HUES64 (cell line): ENCODE data around the gene C1RL.
A peak's percentile ranks its signal among the peaks of the same experiment; 100 is the strongest.

ENCODE experiments used
- H3K27ac ChIP-seq: 2 replicates; pipeline ENCODE4 v1.7.0; 2013; ENCODE audit warnings: low read depth, low read length, inconsistent platforms
- H3K27me3 ChIP-seq: 2 replicates; pipeline ENCODE4 v1.6.1; 2013; ENCODE audit warnings: mild to moderate bottlenecking, low read length; ENCODE audit not compliant: insufficient read depth
- H3K36me3 ChIP-seq: 2 replicates; pipeline ENCODE4 v1.6.1; 2013; ENCODE audit warnings: mild to moderate bottlenecking, low read length; ENCODE audit not compliant: insufficient read depth
- H3K4me1 ChIP-seq: 2 replicates; pipeline ENCODE4 v1.6.1; 2013; ENCODE audit warnings: mild to moderate bottlenecking, low read length, moderate library complexity; ENCODE audit not compliant: insufficient read depth
- H3K4me3 ChIP-seq: 2 replicates; pipeline ENCODE4 v1.5.1; 2013; ENCODE audit warnings: mild to moderate bottlenecking, low read length, moderate library complexity
- H3K9ac ChIP-seq: 2 replicates; pipeline ENCODE4 v1.6.1; 2013; ENCODE audit warnings: mild to moderate bottlenecking, low read depth, low read length
- H3K9me3 ChIP-seq: 2 replicates; pipeline ENCODE4 v1.6.1; 2013; ENCODE audit warnings: low read depth, low read length; ENCODE audit not compliant: insufficient read depth
- WGBS: fragments of 150-250, 120-280 bp; methylation state at CpG from one replicate; pipeline ENCODE4 v1.1.7; 2013; ENCODE audit warnings: missing lambda C conversion rate; 5-methylcytosine and 5-hydroxymethylcytosine counted together

Gene C1RL

GRCh38 chr12:7136071-7136470 lies 27.1 kb upstream of the C1RL start:
- Histone ChIP-seq H3K9ac (no peak overlapping the region), H3K4me1 (no peaks in the 10 kb centered on the region), H3K4me3 (no peak overlapping the region), H3K27me3 (no peaks in the 10 kb centered on the region), H3K36me3 (peaks cover 43% of the 10 kb centered on the region), H3K27ac (no peak overlapping the region), H3K9me3 (no peaks in the 10 kb centered on the region)
- WGBS, result 92% methylated on average over 7 of the region's 7 CpGs

- no peak overlapping the region for H3K9ac ChIP-seq
- no peak overlapping the region for H3K4me3 ChIP-seq
- H3K9me3 ChIP-seq, result no peaks in the 10 kb centered on the region
- no peaks in the 10 kb centered on the region for H3K4me1 ChIP-seq
- H3K27ac ChIP-seq, result no peak overlapping the region
- peaks cover 43% of the 10 kb centered on the region for H3K36me3 ChIP-seq
- 91% methylated on average over 12 of the region's 12 CpGs for WGBS
- H3K27me3 ChIP-seq, result peaks cover 5% of the 10 kb centered on the region
These were observed 25.6 kb upstream of the C1RL start for GRCh38 chr12:7134396-7135166.

- no peak overlapping the region for H3K9ac ChIP-seq
- peaks cover 13% of the 10 kb centered on the region for H3K27me3 ChIP-seq
- peaks cover 26% of the 10 kb centered on the region for H3K36me3 ChIP-seq
- no peaks in the 10 kb centered on the region for H3K9me3 ChIP-seq
- 33% methylated on average over 7 of the region's 7 CpGs for WGBS
- peaks cover 12% of the 10 kb centered on the region for H3K4me1 ChIP-seq
- H3K27ac ChIP-seq, result no peak overlapping the region
- peak overlapping the region; percentile 80 for H3K4me3 ChIP-seq
These were observed 22.5 kb upstream of the C1RL start for GRCh38 chr12:7131502-7131866.

- WGBS, result under 1% methylated on average over 27 of the region's 32 CpGs
- H3K27me3 ChIP-seq, result peaks cover 13% of the 10 kb centered on the region
- H3K36me3 ChIP-seq, result peaks cover 20% of the 10 kb centered on the region
- H3K4me3 ChIP-seq, result peak overlapping the region; percentile 80
- no peak overlapping the region for H3K9ac ChIP-seq
- no peak overlapping the region for H3K27ac ChIP-seq
- peaks cover 12% of the 10 kb centered on the region for H3K4me1 ChIP-seq
- no peaks in the 10 kb centered on the region for H3K9me3 ChIP-seq
These were observed 21.9 kb upstream of the C1RL start for GRCh38 chr12:7130701-7131501.

- H3K36me3 ChIP-seq, result peaks cover 12% of the 10 kb centered on the region; the same call in 1 of the 2 replicates
- H3K27ac ChIP-seq, result 0 out of 2 replicates have a peak within 1 kb of the TSS, but pooled peaks have one; percentile 31
- H3K9me3 ChIP-seq, result no peaks in the 10 kb centered on the region
- H3K4me1 ChIP-seq, result peaks cover 12% of the 10 kb centered on the region
- peak within 1 kb of the TSS; percentile 80 for H3K4me3 ChIP-seq
- peak within 1 kb of the TSS; percentile 64 for H3K9ac ChIP-seq
- H3K27me3 ChIP-seq, result peaks cover 13% of the 10 kb centered on the region
- under 1% methylated on average over 38 of the region's 40 CpGs for WGBS
These were observed 21.1 kb upstream of the C1RL start, which contains the start of gene CLSTN3 for GRCh38 chr12:7129872-7130691. Gene CLSTN3, plus strand, starts transcription at chr12:7130371. Its CDS starts 278 bp downstream, at chr12:7130649.

- peak overlapping the region; percentile 80 for H3K4me3 ChIP-seq
- H3K9me3 ChIP-seq, result no peaks in the 10 kb centered on the region
- peaks cover 13% of the 10 kb centered on the region for H3K27me3 ChIP-seq
- peak overlapping the region; percentile 64 for H3K9ac ChIP-seq
- peaks cover 12% of the 10 kb centered on the region for H3K4me1 ChIP-seq
- 11% methylated on average over 17 of the region's 19 CpGs for WGBS
- no peak overlapping the region for H3K27ac ChIP-seq
- peaks cover 7% of the 10 kb centered on the region; the same call in 1 of the 2 replicates for H3K36me3 ChIP-seq
These were observed 20.4 kb upstream of the C1RL start for GRCh38 chr12:7129287-7129871.

GRCh38 chr12:7128681-7129286 lies 19.8 kb upstream of the C1RL start, which contains the start of gene RBP5:
Gene RBP5, minus strand, starts transcription at chr12:7128889. Its CDS starts 114 bp downstream, at chr12:7128775.
- peak within 1 kb of the TSS; percentile 80 for H3K4me3 ChIP-seq

GRCh38 chr12:7127916-7128626 lies 19.1 kb upstream of the C1RL start:
- Histone ChIP-seq H3K4me1 (peaks cover 15% of the 10 kb centered on the region), H3K27me3 (peaks cover 13% of the 10 kb centered on the region), H3K9ac (no peak overlapping the region), H3K27ac (no peak overlapping the region), H3K9me3 (no peaks in the 10 kb centered on the region), H3K4me3 (no peak overlapping the region), H3K36me3 (no peaks in the 10 kb centered on the region)
- 88% methylated on average over 17 of the region's 17 CpGs for WGBS

More at GRCh38 chr12:7128681-7129286, 19.8 kb upstream of the C1RL start, which contains the start of gene RBP5:
- peaks cover 12% of the 10 kb centered on the region for H3K4me1 ChIP-seq
- peaks cover under 1% of the 10 kb centered on the region; the same call in 1 of the 2 replicates for H3K36me3 ChIP-seq
- H3K27me3 ChIP-seq, result peaks cover 13% of the 10 kb centered on the region
- peak within 1 kb of the TSS; percentile 64 for H3K9ac ChIP-seq
- 74% methylated on average over 6 of the region's 7 CpGs for WGBS
- no peaks in the 10 kb centered on the region for H3K9me3 ChIP-seq
- no peak within 1 kb of the TSS for H3K27ac ChIP-seq

GRCh38 chr12:7125632-7126227 lies 16.7 kb upstream of the C1RL start:
- no peak overlapping the region for H3K27ac ChIP-seq
- 83% methylated on average over 4 of the region's 4 CpGs for WGBS
- no peak overlapping the region for H3K4me3 ChIP-seq
- H3K36me3 ChIP-seq, result no peaks in the 10 kb centered on the region
- H3K4me1 ChIP-seq, result peaks cover 16% of the 10 kb centered on the region
- no peaks in the 10 kb centered on the region for H3K9me3 ChIP-seq
- peaks cover 10% of the 10 kb centered on the region for H3K27me3 ChIP-seq
- no peak overlapping the region for H3K9ac ChIP-seq
